Measurements from ENCODE around the gene NFIA. TPM values are rescaled to one million over a fixed set of nuclear protein-coding genes. Genes with fewer than 3 reads are reported as not detected.
A peak's percentile ranks its signal among the peaks of the same experiment; 100 is the strongest.

Gene NFIA
- total RNA-seq (1 to 10 TPM; 6.9 to 7.3 TPM), polyA plus RNA-seq (1 to 10 TPM; 5.1 to 6.6 TPM)

GRCh38 chr1:61082311-61083012 lies at the start of gene NFIA:
NFIA (plus strand) TSS chr1:61082561.
- intact Hi-C loops (cut with micrococcal nuclease), result no loop called here
- peak within 1 kb of the TSS; percentile 63 to 71 for H3K4me3 ChIP-seq (ENCODE audit: low read length in 2 of 2)
- H3K27me3 ChIP-seq (ENCODE audit: insufficient read depth, low read length), result no peaks in the 10 kb centered on the region
- H3K9me3 ChIP-seq (ENCODE audit: control insufficient read depth in 1 of 2, low read length in 2 of 2), result no peaks in the 10 kb centered on the region
- POLR2A ChIA-PET (ENCODE audit: partially characterized antibody), result interaction anchor here (1.2 to 2.2 kb wide), 4 partner anchors 26 to 40 kb away, joined by 4 to 12 read pairs (median 8); no protein-coding TSS in a partner anchor
- H3K27ac ChIP-seq (ENCODE audit: low read depth, low read length), result no peak within 1 kb of the TSS
- Mint-ChIP-seq H3K4me3 (peak within 1 kb of the TSS; percentile 90 to 98 (median 94)), H3K27ac (peak within 1 kb of the TSS; percentile 69 to 94 (median 91)), H3K27me3 (peaks cover 0 to 2% of the 10 kb centered on the region in 2 donors), H3K4me1 (peaks cover 26 to 58% (median 39%) of the 10 kb centered on the region in 4 donors), H3K9me3 (no peaks in the 10 kb centered on the region), H3K36me3 (peaks cover 0 to 14% of the 10 kb centered on the region in 2 donors)
- H3K4me1 ChIP-seq (ENCODE audit: insufficient read depth, low read length), result peaks cover 46% of the 10 kb centered on the region
- DNase-seq, result peak; percentile 39 to 48 (median 40)
- no peaks in the 10 kb centered on the region for H3K36me3 ChIP-seq (ENCODE audit: insufficient read depth, low read length)
- CTCF ChIA-PET (ENCODE audit: partially characterized antibody), result interaction anchor here (1.1 to 7.1 kb wide), 3 partner anchors 12 to 126 kb away, joined by 3 to 84 read pairs (median 6); no protein-coding TSS in a partner anchor

GRCh38 chr1:61035880-61036279 lies 46.5 kb upstream of the NFIA start:
- no peaks in the 10 kb centered on the region for H3K4me1 Mint-ChIP-seq
- peaks cover 0 to 10% (median 3%) of the 10 kb centered on the region in 8 donors for H3K9me3 Mint-ChIP-seq
- no peaks in the 10 kb centered on the region for H3K36me3 ChIP-seq (ENCODE audit: insufficient read depth, low read length)
- no peaks in the 10 kb centered on the region for H3K36me3 Mint-ChIP-seq
- H3K4me3 Mint-ChIP-seq, result no peak overlapping the region
- H3K27ac Mint-ChIP-seq, result no peak overlapping the region
- ChIA-PET POLR2A (ENCODE audit: partially characterized antibody) (no interaction called here), CTCF (ENCODE audit: partially characterized antibody) (interaction anchor here (1.1 kb wide), 1 partner anchor 10 kb away, joined by 4 read pairs; no protein-coding TSS in a partner anchor)
- H3K27ac ChIP-seq (ENCODE audit: low read depth, low read length), result no peak overlapping the region
- H3K4me1 ChIP-seq (ENCODE audit: insufficient read depth, low read length), result no peaks in the 10 kb centered on the region
- no peak overlapping the region for H3K4me3 ChIP-seq (ENCODE audit: low read length in 2 of 2)
- DNase-seq, result no peak
- H3K9me3 ChIP-seq (ENCODE audit: control insufficient read depth in 1 of 2, low read length in 2 of 2), result no peaks in the 10 kb centered on the region
- intact Hi-C loops (cut with micrococcal nuclease), result no loop called here
- H3K27me3 Mint-ChIP-seq, result peaks cover 4 to 8% of the 10 kb centered on the region in 2 donors
- no peaks in the 10 kb centered on the region for H3K27me3 ChIP-seq (ENCODE audit: insufficient read depth, low read length)

GRCh38 chr1:61042466-61043009 lies 39.8 kb upstream of the NFIA start:
- Histone ChIP-seq H3K9me3 (ENCODE audit: control insufficient read depth in 1 of 2, low read length in 2 of 2) (no peaks in the 10 kb centered on the region), H3K36me3 (ENCODE audit: insufficient read depth, low read length) (no peaks in the 10 kb centered on the region), H3K27me3 (ENCODE audit: insufficient read depth, low read length) (no peaks in the 10 kb centered on the region), H3K4me1 (ENCODE audit: insufficient read depth, low read length) (peaks cover 6% of the 10 kb centered on the region), H3K4me3 (ENCODE audit: low read length in 2 of 2) (peak overlapping the region in 1 of 2 donors; percentile 43), H3K27ac (ENCODE audit: low read depth, low read length) (no peak overlapping the region)
- Mint-ChIP-seq H3K27ac (no peak overlapping the region), H3K4me3 (peak overlapping the region in 7 of 8 donors; percentile 46 to 88 (median 82)), H3K27me3 (peaks cover 20 to 25% of the 10 kb centered on the region in 2 donors), H3K36me3 (no peaks in the 10 kb centered on the region), H3K4me1 (peaks cover 0 to 7% (median under 1%) of the 10 kb centered on the region in 4 donors), H3K9me3 (peaks cover 0 to 2% (median 0%) of the 10 kb centered on the region in 8 donors)
- POLR2A ChIA-PET (ENCODE audit: partially characterized antibody), result interaction anchor here (0.9 to 1.9 kb wide), 3 partner anchors 9 to 40 kb away, joined by 3 to 11 read pairs (median 4); partner anchors contain the start of gene NFIA
- CTCF ChIA-PET (ENCODE audit: partially characterized antibody), result interaction anchor here (0.6 to 4.3 kb wide), 32 partner anchors 10 to 1071 kb away, joined by 3 to 29 read pairs (median 4); no protein-coding TSS in a partner anchor
- no peak for DNase-seq
- intact Hi-C loops (cut with micrococcal nuclease), result no loop called here

GRCh38 chr1:61043010-61043820 lies 39.1 kb upstream of the NFIA start:
- Mint-ChIP-seq H3K27me3 (peaks cover 20 to 25% of the 10 kb centered on the region in 2 donors), H3K36me3 (no peaks in the 10 kb centered on the region), H3K9me3 (peaks cover 0 to 2% (median 0%) of the 10 kb centered on the region in 8 donors), H3K4me3 (peak overlapping the region; percentile 74 to 88 (median 82)), H3K27ac (peak overlapping the region in 1 of 7 donors; percentile 48), H3K4me1 (peaks cover 0 to 7% (median under 1%) of the 10 kb centered on the region in 4 donors)
- ChIA-PET CTCF (ENCODE audit: partially characterized antibody) (interaction anchor here (0.6 to 4.3 kb wide), 34 partner anchors 9 to 1072 kb away, joined by 3 to 29 read pairs (median 4); no protein-coding TSS in a partner anchor), POLR2A (ENCODE audit: partially characterized antibody) (interaction anchor here (0.9 to 1.9 kb wide), 3 partner anchors 8 to 39 kb away, joined by 3 to 11 read pairs (median 4); partner anchors contain the start of gene NFIA)
- H3K27me3 ChIP-seq (ENCODE audit: insufficient read depth, low read length), result no peaks in the 10 kb centered on the region
- no peaks in the 10 kb centered on the region for H3K36me3 ChIP-seq (ENCODE audit: insufficient read depth, low read length)
- intact Hi-C loops (cut with micrococcal nuclease), result no loop called here
- H3K27ac ChIP-seq (ENCODE audit: low read depth, low read length), result no peak overlapping the region
- H3K9me3 ChIP-seq (ENCODE audit: control insufficient read depth in 1 of 2, low read length in 2 of 2), result no peaks in the 10 kb centered on the region
- DNase-seq, result peak; percentile 73 to 81 (median 76)
- peaks cover 6% of the 10 kb centered on the region for H3K4me1 ChIP-seq (ENCODE audit: insufficient read depth, low read length)
- peak overlapping the region in 1 of 2 donors; percentile 43 for H3K4me3 ChIP-seq (ENCODE audit: low read length in 2 of 2)

- peaks cover 4 to 12% (median 7%) of the 10 kb centered on the region in 4 donors for H3K4me1 Mint-ChIP-seq
- no peak for DNase-seq
- no peaks in the 10 kb centered on the region for H3K36me3 Mint-ChIP-seq
- peaks cover 0 to 2% (median 0%) of the 10 kb centered on the region in 8 donors for H3K9me3 Mint-ChIP-seq
- ChIA-PET POLR2A (ENCODE audit: partially characterized antibody) (no interaction called here), CTCF (ENCODE audit: partially characterized antibody) (interaction anchor here (0.6 to 1.5 kb wide), 5 partner anchors 9 to 404 kb away, joined by 3 to 4 read pairs (median 3); no protein-coding TSS in a partner anchor)
- Histone ChIP-seq H3K4me3 (ENCODE audit: low read length in 2 of 2) (no peak overlapping the region), H3K9me3 (ENCODE audit: control insufficient read depth in 1 of 2, low read length in 2 of 2) (no peaks in the 10 kb centered on the region), H3K27ac (ENCODE audit: low read depth, low read length) (no peak overlapping the region), H3K4me1 (ENCODE audit: insufficient read depth, low read length) (peaks cover 16% of the 10 kb centered on the region), H3K27me3 (ENCODE audit: insufficient read depth, low read length) (no peaks in the 10 kb centered on the region), H3K36me3 (ENCODE audit: insufficient read depth, low read length) (no peaks in the 10 kb centered on the region)
- H3K27ac Mint-ChIP-seq, result no peak overlapping the region
- H3K4me3 Mint-ChIP-seq, result no peak overlapping the region
- intact Hi-C loops (cut with micrococcal nuclease), result no loop called here
- peaks cover 16 to 23% of the 10 kb centered on the region in 2 donors for H3K27me3 Mint-ChIP-seq
These were observed 35.9 kb upstream of the NFIA start for GRCh38 chr1:61046434-61046833.

- H3K4me1 Mint-ChIP-seq, result peaks cover 6 to 17% (median 10%) of the 10 kb centered on the region in 4 donors
- peaks cover 19 to 25% of the 10 kb centered on the region in 2 donors for H3K27me3 Mint-ChIP-seq
- DNase-seq, result no peak
- no peaks in the 10 kb centered on the region for H3K36me3 Mint-ChIP-seq
- H3K27ac ChIP-seq (ENCODE audit: low read depth, low read length), result no peak overlapping the region
- H3K27ac Mint-ChIP-seq, result no peak overlapping the region
- intact Hi-C loops (cut with micrococcal nuclease), result no loop called here
- peaks cover 0 to 2% (median 0%) of the 10 kb centered on the region in 8 donors for H3K9me3 Mint-ChIP-seq
- CTCF ChIA-PET (ENCODE audit: partially characterized antibody), result interaction anchor here (1.3 to 4.9 kb wide), 4 partner anchors 10 to 542 kb away, joined by 3 to 84 read pairs (median 14); partner anchors contain the start of gene NFIA
- no peak overlapping the region for H3K4me3 Mint-ChIP-seq
- H3K9me3 ChIP-seq (ENCODE audit: control insufficient read depth in 1 of 2, low read length in 2 of 2), result no peaks in the 10 kb centered on the region
- POLR2A ChIA-PET (ENCODE audit: partially characterized antibody), result no interaction called here
- no peak overlapping the region for H3K4me3 ChIP-seq (ENCODE audit: low read length in 2 of 2)
- H3K4me1 ChIP-seq (ENCODE audit: insufficient read depth, low read length), result peaks cover 22% of the 10 kb centered on the region
- H3K36me3 ChIP-seq (ENCODE audit: insufficient read depth, low read length), result no peaks in the 10 kb centered on the region
- peaks cover 5% of the 10 kb centered on the region for H3K27me3 ChIP-seq (ENCODE audit: insufficient read depth, low read length)
These were observed 35.3 kb upstream of the NFIA start for GRCh38 chr1:61047061-61047460.

Data from CD4-positive, alpha-beta memory T cell (primary cell).